ENCODE measurements around the gene MSLN. TPM values are rescaled to one million over a fixed set of nuclear protein-coding genes. Genes with fewer than 3 reads are reported as not detected.

The MSLN gene
- total and polyA plus RNA-seq, 2 of the 8 experiments (the other 6 are each of a cell fraction or from before 2014, with no cell fraction given), result 0.28 to 0.50 TPM

GRCh38 chr16:734981-735881 is 25.3 kb upstream of the MSLN start:
- H2BK5ac ChIP-seq (ENCODE audit: low read depth, low read length), result no peak overlapping the region; the same call in 1 of the 2 replicates
- H4K20me1 ChIP-seq (replicated peaks in 1 of 2; ENCODE audit: control insufficient read depth in 1 of 2, insufficient read depth in 2 of 2, low read length in 2 of 2), result peaks cover 2 to 10% of the 10 kb centered on the region in 2 experiments
- no peak overlapping the region for H2AFZ ChIP-seq (ENCODE audit: low read length)
- CTCF ChIA-PET (ENCODE audit: partially characterized antibody), result interaction anchor here (1.2 to 35.8 kb wide), 7 partner anchors 9 to 49 kb away, joined by 4 to 977 read pairs (median 14); partner anchors contain the start of genes ANTKMT, CCDC78, CHTF18 and FBXL16
- no peak overlapping the region for H2BK15ac ChIP-seq (ENCODE audit: low read length)
- no peak overlapping the region for H2AK5ac ChIP-seq (ENCODE audit: low read depth, low read length)
- peaks cover 0 to 8% (median 3%) of the 10 kb centered on the region in 4 experiments; a peak in 5 of 7 replicates for H3K4me1 ChIP-seq (replicated peaks in 1 of 4; ENCODE audit: control insufficient read depth in 3 of 4, insufficient read depth in 4 of 4, low read length in 3 of 4)
- no peak overlapping the region for H4K5ac ChIP-seq (ENCODE audit: insufficient read length, low read depth, low read length)
- no peak overlapping the region for H2BK12ac ChIP-seq (ENCODE audit: low read depth, low read length)
- H3K23ac ChIP-seq (ENCODE audit: insufficient read length), result no peak overlapping the region
- H3K4me2 ChIP-seq (ENCODE audit: insufficient read depth in 1 of 2, low read depth in 2 of 2, low read length in 2 of 2), result no peak overlapping the region
- H3K36me3 ChIP-seq (ENCODE audit: control insufficient read depth in 2 of 4, insufficient read depth in 4 of 4, low read length in 3 of 4), result peaks cover 0 to 3% (median 2%) of the 10 kb centered on the region in 4 experiments; a peak in 2 of 8 replicates
- H3K27ac ChIP-seq (ENCODE audit: low read depth, low read length), result no peak overlapping the region
- no peak overlapping the region for H3K4me3 ChIP-seq (ENCODE audit: extremely low read depth in 1 of 4, insufficient read depth in 2 of 4, low read depth in 3 of 4, low read length in 4 of 4)
- H4K91ac ChIP-seq (replicated peaks; ENCODE audit: insufficient read length, low read length), result no peak overlapping the region
- H3K14ac ChIP-seq (ENCODE audit: insufficient read length), result no peak overlapping the region
- H2BK20ac ChIP-seq (ENCODE audit: low read length), result no peak overlapping the region
- FAIRE-seq, result no peak
- H2BK120ac ChIP-seq (replicated peaks; ENCODE audit: low read depth, low read length), result no peak overlapping the region
- no peaks in the 10 kb centered on the region for H3K27me3 ChIP-seq (replicated peaks in 1 of 4; ENCODE audit: control insufficient read depth in 3 of 4, extremely low read depth in 1 of 4, insufficient read depth in 3 of 4, low read length in 3 of 4)
- no peaks in the 10 kb centered on the region for H3K9me3 ChIP-seq (ENCODE audit: insufficient read depth in 2 of 2, low read depth in 1 of 2, low read length in 1 of 2)
- DNase-seq (ENCODE audit: low read depth in 1 of 2, low spot score in 2 of 2), result no peak
- H3K79me2 ChIP-seq (ENCODE audit: control insufficient read depth in 1 of 2, insufficient read depth in 2 of 2, low read length in 2 of 2), result no peaks in the 10 kb centered on the region
- H4K8ac ChIP-seq (ENCODE audit: extremely low read depth, insufficient read depth, low read length), result peak overlapping the region; percentile 25; the same call in 1 of the 2 replicates
- peaks cover 4% of the 10 kb centered on the region; the same call in 1 of the 2 replicates for H3K23me2 ChIP-seq (ENCODE audit: low read depth, low read length)
- POLR2A ChIA-PET (ENCODE audit: partially characterized antibody), result interaction anchor here (1.0 to 23.0 kb wide), 6 partner anchors 9 to 50 kb away, joined by 3 to 353 read pairs (median 5); partner anchors contain the start of genes ANTKMT, CCDC78, HAGHL and METRN
- no peak overlapping the region for H3K9ac ChIP-seq (replicated peaks in 1 of 4; ENCODE audit: extremely low read depth in 1 of 4, low read depth in 3 of 4, low read length in 3 of 4)
- no peak overlapping the region for H3K4ac ChIP-seq (replicated peaks; ENCODE audit: insufficient read length, low read depth, low read length)
- WGBS, 2 experiments (ENCODE audit: extremely low coverage in 1 of 2, insufficient coverage in 1 of 2, insufficient read length in 1 of 2, insufficient replicate concordance in 2 of 2, low coverage in 1 of 2, low lambda C conversion rate in 2 of 2, missing lambda C conversion rate in 1 of 2), result 93% methylated on average over 25 of the region's 25 CpGs; no CpG with 5 or more reads in 1 of the 2 experiments
- H3K79me1 ChIP-seq (ENCODE audit: low read depth, low read length), result no peaks in the 10 kb centered on the region
- H3K56ac ChIP-seq (replicated peaks; ENCODE audit: insufficient read length, low read depth, low read length), result no peak overlapping the region
- H3K18ac ChIP-seq (ENCODE audit: extremely low read depth, low read length), result no peak overlapping the region
- TF ChIP-seq MAFK (IDR thresholded peaks at IDR 0.05; ENCODE audit: low read depth, low read length) (no peak), TAF1 (IDR thresholded peaks at IDR 0.05; ENCODE audit: low read depth, low read length) (no peak), RFX5 (IDR thresholded peaks at IDR 0.05; ENCODE audit: borderline replicate concordance, low read depth, low read length) (no peak), SAP30 (IDR thresholded peaks at IDR 0.05; ENCODE audit: insufficient read depth, insufficient replicate concordance, low read length) (no peak), POLR2A (IDR thresholded peaks at IDR 0.05; ENCODE audit: control extremely low read depth in 1 of 2, low read depth in 2 of 2, low read length in 2 of 2) (no peak), GABPA (IDR thresholded peaks at IDR 0.05; ENCODE audit: borderline replicate concordance, insufficient read depth, low read length) (no peak), NANOG (IDR thresholded peaks at IDR 0.05; ENCODE audit: insufficient read depth, low read depth, low read length, poor library complexity, severe bottlenecking) (no peak), TCF12 (IDR thresholded peaks at IDR 0.05; ENCODE audit: low read depth, low read length) (no peak), USF2 (IDR thresholded peaks at IDR 0.05; ENCODE audit: low read length) (no peak), TBP (IDR thresholded peaks at IDR 0.05; ENCODE audit: low read depth, low read length) (no peak)
